Effector CD8-positive, alpha-beta T cell (primary cell): ENCODE results near the gene SERPINB6.
"Not testable (repeated sequence)": the region's sequence is repeated elsewhere in the genome, so short reads cannot be mapped to it uniquely, and the experiment has no call there.

Source experiments
- DNase-seq: peaks from one replicate; lab custom pipeline; 2025; lab: John Stamatoyannopoulos, UW

The SERPINB6 gene

GRCh38 chr6:2977799-2978590 is 6.6 kb upstream of the SERPINB6 start:
- DNase-seq: no peak

GRCh38 chr6:2977290-2977689 is 5.9 kb upstream of the SERPINB6 start:
- no peak for DNase-seq

- DNase-seq: no peak
These were observed 5.3 kb upstream of the SERPINB6 start for GRCh38 chr6:2976571-2977085.

GRCh38 chr6:2976060-2976459 is 4.7 kb upstream of the SERPINB6 start:
- no peak for DNase-seq

DNA sequence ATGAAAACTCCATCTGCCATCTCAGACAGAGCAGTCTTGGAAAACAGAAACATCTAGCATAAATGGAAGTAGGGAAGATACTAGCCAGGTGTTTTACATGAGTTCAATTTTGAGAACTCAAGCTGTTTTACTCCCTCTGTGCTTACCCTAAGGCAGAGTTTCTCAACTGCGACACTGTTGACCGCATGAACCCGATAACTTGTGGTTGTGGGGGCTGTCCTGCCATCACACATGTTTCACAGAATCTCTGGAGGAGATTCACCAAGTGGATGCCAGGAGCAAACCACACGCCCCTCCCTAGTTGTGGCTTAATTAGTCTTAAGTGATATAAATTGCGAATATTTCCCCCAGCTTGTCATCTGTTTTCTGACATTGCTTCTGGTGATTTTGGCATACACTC is 2.3 kb upstream of the SERPINB6 start:
- no peak for DNase-seq

DNA sequence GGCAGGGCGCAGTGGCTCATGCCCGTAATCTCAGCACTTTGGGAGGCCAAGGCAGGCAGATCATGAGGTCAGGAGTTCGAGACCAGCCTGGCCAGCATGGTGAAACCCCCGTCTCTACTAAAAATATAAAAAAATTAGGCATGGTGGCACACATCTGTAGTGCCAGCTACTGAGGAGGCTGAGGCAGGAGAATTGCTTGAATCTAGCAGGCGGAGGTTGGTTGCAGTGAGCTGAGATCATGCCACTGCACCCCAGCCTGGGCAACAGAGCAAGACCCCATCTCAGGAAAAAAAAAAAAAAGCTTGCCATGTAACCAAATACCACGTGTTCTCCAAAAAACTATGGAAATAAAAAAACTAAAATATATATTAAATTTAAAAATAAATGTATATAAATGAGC is 1.8 kb upstream of the SERPINB6 start:
- not testable (repeated sequence) for DNase-seq

GRCh38 chr6:2972685-2973084 is 1.3 kb upstream of the SERPINB6 start:
- DNase-seq: not testable (repeated sequence)

DNA sequence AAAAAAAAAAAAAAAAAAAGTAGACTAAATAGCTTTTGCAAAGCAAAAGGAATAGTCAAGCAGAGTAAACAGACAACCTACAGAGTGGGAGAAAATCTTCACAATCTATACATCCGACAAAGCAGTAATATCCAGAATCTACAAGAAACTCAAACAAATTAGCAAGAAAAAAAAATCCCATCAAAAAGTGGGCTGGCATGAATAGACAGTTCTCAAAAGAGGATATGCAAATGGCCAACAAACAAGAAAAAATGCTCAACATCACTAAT is 786 bp upstream of the SERPINB6 start:
- DNase-seq: not testable (repeated sequence)

- DNase-seq: peak; percentile 22
These were observed 481 bp downstream of the SERPINB6 start for GRCh38 chr6:2970753-2971419.

- DNase-seq: no peak
These were observed 1.2 kb downstream of the SERPINB6 start for GRCh38 chr6:2970034-2970685.

- DNase-seq: no peak
These were observed 1.8 kb downstream of the SERPINB6 start for GRCh38 chr6:2969549-2969948.

DNA sequence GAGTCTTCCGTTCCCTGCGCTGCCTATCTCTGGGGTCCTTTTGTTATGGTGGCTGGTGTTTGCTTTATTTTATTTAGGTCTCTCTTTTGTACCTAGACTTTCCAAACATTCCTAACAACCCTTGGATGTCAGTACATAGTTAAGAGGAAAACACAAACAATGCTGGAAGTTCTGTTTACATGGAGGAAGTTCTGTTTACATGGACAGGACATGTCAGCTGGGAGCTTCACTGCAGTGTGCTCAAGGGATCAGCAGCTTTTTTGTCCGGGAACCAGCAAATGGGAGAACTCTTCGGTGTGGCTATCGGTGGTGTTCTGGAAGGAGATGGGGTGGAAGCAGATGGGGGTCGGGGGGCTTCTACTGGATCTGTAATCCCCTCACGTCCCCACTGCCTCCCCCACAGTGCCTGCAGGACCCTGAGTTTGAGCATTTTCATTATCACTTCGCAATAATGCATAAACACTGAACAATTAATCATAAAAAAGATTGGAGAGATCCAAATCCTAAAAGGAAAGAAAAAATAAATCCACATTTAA is 2.7 kb downstream of the SERPINB6 start:
- DNase-seq: no peak

GRCh38 chr6:2967936-2968335 is 3.4 kb downstream of the SERPINB6 start:
- no peak for DNase-seq

- DNase-seq: no peak
These were observed 5.0 kb downstream of the SERPINB6 start for GRCh38 chr6:2966347-2966746.

DNA sequence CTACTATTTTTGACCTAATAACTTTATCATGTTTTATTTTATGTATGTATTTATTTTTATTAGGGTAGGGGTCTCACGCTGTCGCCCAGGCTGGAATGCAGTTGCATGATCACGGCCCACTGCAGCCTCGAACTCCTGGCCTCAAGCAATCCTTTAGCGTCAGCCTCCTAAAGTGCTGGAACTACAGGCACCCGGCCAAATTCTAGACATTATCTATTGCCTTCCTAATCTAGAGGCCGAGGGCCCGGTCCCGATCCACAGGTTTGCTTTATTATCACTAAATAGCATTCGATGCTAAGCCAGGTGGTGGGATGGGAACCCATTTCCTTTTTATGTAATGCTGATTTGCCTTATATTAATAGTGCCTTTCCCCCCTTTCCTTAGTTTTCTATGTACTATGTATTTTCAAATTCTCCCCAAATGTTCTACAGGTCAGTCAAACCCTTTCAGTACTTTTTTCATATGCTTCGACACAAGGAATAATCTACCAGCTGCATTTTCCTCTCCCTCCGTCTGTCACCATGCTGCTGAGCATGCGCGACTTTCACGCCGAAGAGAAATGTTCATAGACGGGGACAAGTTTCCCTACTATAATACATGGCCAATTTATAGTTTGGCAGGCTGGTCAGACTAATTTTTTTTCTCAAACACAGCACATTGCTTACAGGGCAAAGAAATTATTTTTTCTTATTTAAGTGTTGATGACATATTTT is 6.4 kb downstream of the SERPINB6 start:
- DNase-seq: no peak

- no peak for DNase-seq
These were observed 7.6 kb downstream of the SERPINB6 start for GRCh38 chr6:2963756-2964155.

DNA sequence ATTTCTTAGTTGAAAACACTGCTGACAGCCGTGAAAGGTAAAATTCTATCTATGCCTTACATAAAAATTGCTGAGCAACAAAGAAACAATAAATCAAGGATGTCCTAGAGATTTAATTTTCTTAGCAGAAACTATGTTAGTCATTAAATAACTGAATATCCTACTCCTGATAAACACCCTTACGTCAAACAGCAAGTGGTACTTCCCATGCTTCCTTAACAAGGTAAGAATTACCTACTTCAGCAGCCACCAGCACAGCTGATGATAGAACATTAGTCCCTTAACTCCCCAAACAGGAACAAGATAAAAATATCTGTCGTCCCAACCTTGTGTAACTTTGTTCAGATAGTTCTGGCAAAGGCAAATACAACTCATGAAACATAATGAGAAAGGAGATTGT is 8.7 kb downstream of the SERPINB6 start:
- no peak for DNase-seq

DNA sequence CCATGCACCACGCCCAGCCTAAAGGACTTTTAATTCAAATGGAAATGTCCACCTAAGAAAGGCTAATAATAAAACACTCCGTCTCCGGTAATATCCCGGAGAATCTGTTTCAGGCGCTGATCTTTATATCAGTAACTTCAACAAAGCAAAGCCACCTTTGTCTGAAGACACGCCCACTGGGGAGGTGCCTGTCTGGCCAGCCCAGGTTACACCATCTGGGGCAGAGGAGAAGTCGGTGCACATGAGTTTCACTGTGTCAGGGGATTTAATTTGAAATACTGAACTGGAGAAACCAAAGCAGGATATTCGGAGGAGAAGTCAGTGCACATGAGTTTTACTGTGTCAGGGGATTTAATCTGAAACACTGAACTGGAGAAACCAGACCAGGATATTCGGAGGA is 9.4 kb downstream of the SERPINB6 start:
- DNase-seq: no peak

DNA sequence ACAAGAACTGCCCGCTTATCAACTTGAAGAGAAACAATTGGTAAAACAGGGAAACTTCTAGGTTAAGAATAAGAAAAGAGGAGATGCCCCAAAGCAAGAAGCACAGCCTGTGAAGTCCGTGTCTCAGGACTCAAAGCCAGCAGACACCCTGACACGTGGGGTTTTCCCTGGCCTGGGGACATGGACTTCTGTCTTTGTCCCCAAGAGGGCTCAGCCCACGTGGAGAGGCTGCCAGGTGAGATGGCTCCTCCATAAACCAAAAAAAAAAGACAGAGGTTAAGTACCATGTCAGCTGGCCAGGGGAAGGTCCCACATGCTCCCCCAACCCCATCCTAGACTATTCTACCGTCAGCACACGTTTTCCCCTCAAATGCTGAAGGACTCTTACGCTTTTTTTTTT is 9.9 kb downstream of the SERPINB6 start:
- DNase-seq: no peak

DNA sequence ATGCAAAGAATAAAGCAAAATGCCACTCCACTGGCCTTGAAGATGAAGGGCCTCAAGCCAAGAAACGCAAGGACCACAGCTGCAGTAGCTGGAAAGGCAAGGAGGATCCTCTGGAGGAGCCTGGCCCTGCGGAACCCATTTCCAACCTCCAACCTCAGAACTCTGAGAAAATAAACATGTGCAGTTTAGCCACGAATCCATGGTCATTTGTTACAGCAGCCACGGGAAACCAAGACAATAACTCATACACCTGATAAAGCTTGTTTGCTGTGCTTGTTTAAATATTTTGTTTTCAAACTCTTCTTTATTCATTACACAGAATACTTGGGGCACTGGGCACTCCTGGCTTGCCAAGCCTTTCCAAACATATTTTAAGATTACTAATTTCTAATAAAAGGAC is 10.4 kb downstream of the SERPINB6 start:
- DNase-seq: no peak

- no peak for DNase-seq
These were observed 11.3 kb downstream of the SERPINB6 start for GRCh38 chr6:2959909-2960719.
